ENCODE measurements around the gene P2RY2.

- TF ChIP-seq RAD21 (IDR thresholded peaks at IDR 0.05; ENCODE audit: low read length): no peak
- no peak for TF ChIP-seq USF2 (IDR thresholded peaks at IDR 0.05; ENCODE audit: borderline replicate concordance, low read depth, low read length)
- TF ChIP-seq FOXM1 (IDR thresholded peaks at IDR 0.05; ENCODE audit: low read depth): no peak
Measured at GRCh38 chr11:73172992-73173656, 45.0 kb upstream of the P2RY2 start.
